NCI-H526 (cell line): ENCODE data around the gene AGPAT4.
A peak's percentile ranks its signal among the peaks of the same experiment; 100 is the strongest.

Experiments used
- DNase-seq, 2 experiments: peaks; one replicate each; lab custom pipeline; 2025; lab: John Stamatoyannopoulos, UW

AGPAT4 gene

GRCh38 chr6:161110028-161110779 lies 163.7 kb downstream of the AGPAT4 start:
- no peak for DNase-seq

- DNase-seq = no peak
Observed at GRCh38 chr6:161109366-161109765, 164.5 kb downstream of the AGPAT4 start.

DNA sequence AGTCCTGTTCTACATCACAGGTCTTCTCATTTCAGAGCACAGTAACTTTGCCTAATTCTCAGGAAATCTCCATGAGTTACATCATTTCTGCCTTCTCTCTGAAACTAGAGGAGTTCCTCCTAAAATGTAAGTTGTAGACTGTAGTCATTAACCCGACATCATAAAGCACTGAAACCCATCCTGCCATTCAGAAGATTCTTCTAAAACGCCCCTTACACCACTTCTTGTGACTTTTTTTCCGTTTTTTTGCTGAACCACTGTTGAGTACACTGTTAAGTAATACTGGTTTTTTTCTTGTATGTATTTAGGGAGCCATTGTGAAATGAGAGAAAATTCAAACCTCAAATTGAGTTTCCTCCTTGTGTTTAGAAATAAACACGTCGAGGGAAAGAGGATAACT lies 164.9 kb downstream of the AGPAT4 start:
- no peak for DNase-seq

DNA sequence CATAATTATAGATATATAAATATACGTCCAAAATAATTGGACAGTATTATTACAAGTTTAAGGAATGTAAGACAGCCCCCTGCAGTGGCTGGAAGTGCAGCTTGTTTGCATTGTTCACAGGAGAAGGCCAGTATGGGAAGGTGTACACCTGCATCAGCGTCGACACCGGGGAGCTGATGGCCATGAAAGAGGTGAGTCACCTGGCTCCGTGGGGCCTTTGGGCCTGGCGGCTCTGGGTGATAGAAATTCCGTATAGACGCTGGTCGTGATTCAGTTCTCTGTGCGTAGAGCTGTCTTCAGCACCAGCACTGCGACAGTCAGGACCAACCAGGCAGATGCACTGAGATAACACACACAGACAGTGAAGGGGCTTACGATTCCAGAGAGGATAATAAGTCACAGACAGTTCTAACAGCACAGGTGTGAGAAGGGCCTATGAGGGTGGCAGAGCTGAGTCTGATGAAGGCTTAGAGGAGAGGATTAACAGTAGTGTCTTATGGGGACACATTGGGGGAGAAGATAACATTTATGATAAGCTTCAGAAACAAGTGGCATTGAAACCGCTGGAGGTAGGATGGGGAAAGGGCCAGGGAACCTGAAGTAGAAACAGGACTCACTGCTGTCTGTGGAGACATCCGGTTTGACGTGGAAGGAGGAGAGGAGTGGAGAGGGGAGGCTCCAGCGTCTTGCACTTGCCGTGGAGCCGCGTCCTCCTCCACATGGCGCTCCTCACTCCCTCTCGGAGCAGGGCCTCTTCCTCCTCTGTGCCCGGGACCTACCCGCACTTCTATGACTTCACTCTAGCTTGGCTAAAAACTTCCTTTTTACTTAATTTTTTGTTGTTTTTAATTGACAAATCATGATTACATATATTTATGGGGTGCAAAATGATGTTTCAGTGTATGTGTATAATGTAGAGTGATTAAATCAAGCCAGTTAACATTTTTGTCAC lies 165.8 kb downstream of the AGPAT4 start:
- no peak for DNase-seq

- DNase-seq = no peak
Observed at GRCh38 chr6:161105408-161105807, 168.5 kb downstream of the AGPAT4 start.

- no peak for DNase-seq
Observed at GRCh38 chr6:161104966-161105365, 168.9 kb downstream of the AGPAT4 start.

- DNase-seq = no peak
Observed at GRCh38 chr6:161103475-161103874, 170.4 kb downstream of the AGPAT4 start.

GRCh38 chr6:161101517-161101916 lies 172.3 kb downstream of the AGPAT4 start:
- peak in 1 of 2 experiments; percentile 29 for DNase-seq

DNA sequence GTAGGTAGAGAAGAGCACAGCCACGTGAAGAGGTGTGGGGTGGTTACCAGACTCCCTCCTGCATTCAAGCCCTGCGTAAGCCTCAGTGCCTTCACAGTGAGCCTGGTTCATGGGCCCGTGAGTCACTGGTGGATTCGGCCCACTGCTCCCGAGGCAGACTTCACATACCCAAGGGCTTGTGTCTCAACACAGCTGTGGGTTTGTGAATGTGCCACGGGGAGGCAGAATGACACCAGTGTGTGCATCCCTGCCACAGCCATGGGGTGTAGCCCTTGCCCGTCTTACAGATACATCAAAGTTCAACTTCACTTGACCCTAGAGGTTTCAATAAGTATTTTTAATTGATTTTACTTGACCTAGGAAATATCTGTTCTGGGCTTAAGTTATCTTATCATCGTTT lies 173.8 kb downstream of the AGPAT4 start:
- DNase-seq = no peak

DNA sequence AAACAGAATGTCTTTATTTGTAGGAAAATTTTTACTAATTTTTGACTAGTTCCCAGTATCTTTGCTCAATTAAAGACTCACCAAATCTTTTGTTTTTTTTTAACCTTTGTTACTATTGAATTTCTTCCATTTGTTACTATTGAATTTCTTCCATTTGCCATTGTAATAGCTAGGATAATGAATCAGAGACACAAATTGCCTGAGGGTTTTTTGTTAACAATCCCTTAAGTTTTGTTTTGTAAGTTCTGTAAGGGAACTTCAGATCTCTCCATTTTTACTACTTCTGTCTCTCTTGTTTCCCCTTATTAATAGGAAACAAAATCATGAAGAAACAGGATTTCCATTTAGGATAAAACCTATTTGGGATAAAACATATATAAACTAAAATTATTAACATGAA lies 177.9 kb downstream of the AGPAT4 start:
- no peak for DNase-seq

DNA sequence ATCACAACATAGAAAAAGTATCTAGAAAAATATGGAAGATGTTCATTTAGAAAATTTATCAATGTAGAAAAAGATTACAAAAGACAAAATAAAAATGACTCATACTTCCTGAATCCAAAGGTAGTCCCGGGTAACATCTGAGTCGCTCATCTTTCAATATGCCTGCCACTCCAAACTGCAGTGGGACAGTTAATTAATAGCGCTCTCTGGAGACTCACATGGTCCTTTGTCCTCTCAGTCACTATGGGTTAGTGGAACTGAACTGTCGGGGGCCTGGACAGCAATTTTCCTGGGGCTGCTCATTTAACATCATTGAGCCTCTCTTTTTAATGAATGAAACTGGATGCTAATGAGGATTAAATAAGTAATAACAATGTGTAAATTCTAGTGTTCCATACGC lies 178.9 kb downstream of the AGPAT4 start:
- DNase-seq = no peak

DNA sequence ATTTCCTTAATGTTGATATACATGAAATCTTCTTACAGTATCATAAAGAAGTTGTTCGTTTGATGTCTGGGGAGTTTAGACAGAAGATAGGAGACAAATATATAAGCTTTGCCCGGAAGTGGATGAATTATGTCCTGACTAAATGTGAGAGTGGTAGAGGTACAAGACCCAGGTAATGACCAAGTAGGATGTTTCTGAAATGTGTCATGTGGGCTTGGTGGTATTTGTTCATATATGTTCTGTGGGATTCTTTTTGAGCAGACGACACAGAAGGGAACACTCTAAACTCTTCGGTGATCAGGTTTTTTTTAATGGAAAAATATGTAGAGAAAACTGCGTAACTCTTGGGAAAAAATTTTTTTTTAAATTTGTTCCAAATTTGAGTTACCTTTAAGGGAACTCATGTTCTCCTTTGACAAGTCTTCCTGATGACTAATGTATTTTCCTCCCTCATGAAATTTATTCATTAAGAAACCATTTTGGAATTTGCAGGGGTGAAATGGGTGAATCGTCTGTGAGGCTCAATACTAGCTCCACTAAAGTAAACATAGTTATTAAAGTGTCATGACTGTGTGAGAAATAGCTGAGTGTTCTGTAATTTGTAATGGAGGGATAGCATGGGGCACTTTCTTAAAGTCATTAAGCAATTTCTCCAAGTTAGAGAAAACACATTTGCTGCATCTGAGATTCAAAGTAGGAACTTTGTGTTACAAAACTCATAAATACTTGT lies 181.7 kb downstream of the AGPAT4 start:
- no peak for DNase-seq

- DNase-seq = no peak
Observed at GRCh38 chr6:161091151-161091550, 182.7 kb downstream of the AGPAT4 start.

- no peak for DNase-seq
Observed at GRCh38 chr6:161088676-161089328, 185.1 kb downstream of the AGPAT4 start.

GRCh38 chr6:161085246-161085645 lies 188.6 kb downstream of the AGPAT4 start:
- DNase-seq = no peak

- no peak for DNase-seq
Observed at GRCh38 chr6:161082215-161082614, 191.6 kb downstream of the AGPAT4 start.

DNA sequence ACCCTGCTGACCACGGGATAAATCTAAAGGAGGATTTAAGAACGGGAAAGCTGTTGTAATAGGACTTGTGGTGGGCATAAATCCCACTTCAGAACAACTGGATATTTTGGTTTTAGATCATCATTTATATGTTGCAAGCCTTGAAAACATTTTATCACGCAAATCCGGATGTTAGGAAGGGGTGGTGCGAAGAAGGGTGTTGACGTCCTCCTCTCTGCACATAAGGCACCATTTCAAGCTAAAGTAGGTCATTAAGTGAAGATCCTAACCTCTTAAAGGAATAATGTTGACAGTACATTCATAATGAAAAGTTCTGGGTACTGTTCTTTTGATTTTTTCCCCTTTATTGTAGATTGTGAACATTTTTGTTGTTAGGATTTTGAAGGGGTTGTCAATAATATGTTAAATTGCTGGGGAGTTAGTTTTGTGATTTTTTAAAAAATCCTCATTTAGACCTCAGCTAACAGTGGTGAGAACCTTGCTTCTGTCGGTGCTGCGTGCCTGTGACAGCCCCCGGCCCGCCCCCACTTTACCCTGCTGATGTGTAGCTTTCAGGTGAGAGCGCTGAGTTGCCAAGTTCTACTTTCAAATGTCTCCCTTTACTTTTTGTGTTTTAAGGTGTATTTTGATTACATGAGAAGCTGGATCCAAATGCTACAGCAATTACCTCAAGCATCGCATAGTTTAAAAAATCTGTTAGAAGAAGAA lies 193.4 kb downstream of the AGPAT4 start:
- DNase-seq = no peak
